Calu3 (cell line): Measurements from ENCODE around the gene LYPD5. TPM values are rescaled to one million over a fixed set of nuclear protein-coding genes. Genes with fewer than 3 reads are reported as not detected.

Source experiments
- BruUV-seq: library from RNA; stranded (reverse); fragments of 400-500 nt; replicated peaks from 2 replicates; lab custom pipeline; 2021; lab: Mats Ljungman, UMichigan
- CTCF ChIA-PET: fragments of 300-600 bp; sonication (Branson Sonifier 250); formaldehyde crosslinking; loops from one replicate; lab custom pipeline; 2022; ENCODE audit warnings: antibody characterized with exemption; lab: Charles Lee
- DNase-seq: peaks from one replicate; pipeline ENCODE4 v3.0.0; 2022
- H3K27ac Mint-ChIP-seq: one replicate; pipeline ENCODE4 v1.8.0; 2022; ENCODE audit warnings: mixed read lengths; ENCODE audit not compliant: unreplicated experiment
- H3K27me3 Mint-ChIP-seq: one replicate; pipeline ENCODE4 v1.8.0; 2022; ENCODE audit warnings: mixed read lengths; ENCODE audit not compliant: unreplicated experiment
- H3K36me3 Mint-ChIP-seq: one replicate; pipeline ENCODE4 v1.8.0; 2022; ENCODE audit warnings: mild to moderate bottlenecking, moderate library complexity, mixed read lengths; ENCODE audit not compliant: insufficient read depth, unreplicated experiment
- H3K4me1 Mint-ChIP-seq: one replicate; pipeline ENCODE4 v1.8.0; 2022; ENCODE audit warnings: mild to moderate bottlenecking, low read depth, mixed read lengths; ENCODE audit not compliant: unreplicated experiment
- H3K4me3 Mint-ChIP-seq: one replicate; pipeline ENCODE4 v1.8.0; 2022; ENCODE audit warnings: mild to moderate bottlenecking, low read depth, moderate library complexity, mixed read lengths; ENCODE audit not compliant: unreplicated experiment
- H3K9me3 Mint-ChIP-seq: one replicate; pipeline ENCODE4 v1.8.0; 2022; ENCODE audit warnings: low read depth, mixed read lengths; ENCODE audit not compliant: unreplicated experiment
- CTCF ChIP-seq: fragments of 200-600 bp; IDR thresholded peaks from one replicate; pipeline ENCODE4 v1.8.0; 2022; ENCODE audit warnings: antibody characterized with exemption; ENCODE audit not compliant: unreplicated experiment
- intact Hi-C: fragments of 100-400 bp; cut with micrococcal nuclease; formaldehyde crosslinking; loops from one replicate; pipeline ENCODE4 v1.10.0; 2022; ENCODE audit not compliant: unreplicated experiment
- total RNA-seq: library from RNA; stranded (reverse); gene quantifications from 2 replicates; pipeline ENCODE4 v1.2.3, GENCODE V29; 2022

The LYPD5 gene
- total RNA-seq, 1 experiment from 2014 or later, result 5.0 TPM

- no peak for TF ChIP-seq CTCF
- intact Hi-C loops, result no loop called here
- no peaks in the 10 kb centered on the region for H3K27me3 Mint-ChIP-seq
- CTCF ChIA-PET, result interaction anchor here (2.1 kb wide), 1 partner anchor 16 kb away, joined by 5 read pairs; no protein-coding TSS in a partner anchor
- peaks cover 2% of the 10 kb centered on the region for H3K9me3 Mint-ChIP-seq
- H3K36me3 Mint-ChIP-seq, result peaks cover 56% of the 10 kb centered on the region
- H3K4me3 Mint-ChIP-seq, result peak overlapping the region; percentile 10
- no TSS peak for BruUV-seq
- H3K4me1 Mint-ChIP-seq, result peaks cover 77% of the 10 kb centered on the region
- peak; percentile 49 for DNase-seq
- peak overlapping the region; percentile 61 for H3K27ac Mint-ChIP-seq
Measured at GRCh38 chr19:43782689-43783231, 19.5 kb downstream of the LYPD5 start.

- peaks cover 2% of the 10 kb centered on the region for H3K9me3 Mint-ChIP-seq
- TF ChIP-seq CTCF, result no peak
- intact Hi-C loops, result no loop called here
- peaks cover 82% of the 10 kb centered on the region for H3K4me1 Mint-ChIP-seq
- H3K27ac Mint-ChIP-seq, result peak overlapping the region; percentile 61
- BruUV-seq, result no TSS peak
- peak overlapping the region; percentile 10 for H3K4me3 Mint-ChIP-seq
- CTCF ChIA-PET, result interaction anchor here (2.1 kb wide), 1 partner anchor 16 kb away, joined by 5 read pairs; no protein-coding TSS in a partner anchor
- H3K36me3 Mint-ChIP-seq, result peaks cover 60% of the 10 kb centered on the region
- H3K27me3 Mint-ChIP-seq, result no peaks in the 10 kb centered on the region
- DNase-seq, result no peak
Measured at GRCh38 chr19:43782311-43782660, 20.0 kb downstream of the LYPD5 start.

- Mint-ChIP-seq H3K4me1 (peaks cover 87% of the 10 kb centered on the region), H3K9me3 (peaks cover 2% of the 10 kb centered on the region), H3K36me3 (peaks cover 66% of the 10 kb centered on the region), H3K27me3 (no peaks in the 10 kb centered on the region), H3K27ac (peak overlapping the region; percentile 76), H3K4me3 (peak overlapping the region; percentile 77)
- intact Hi-C loops, result no loop called here
- TF ChIP-seq CTCF, result no peak
- no peak for DNase-seq
- BruUV-seq, result no TSS peak
- CTCF ChIA-PET, result interaction anchor here (1.2 to 2.1 kb wide), 2 partner anchors 15 to 17 kb away, joined by 3 to 5 read pairs; no protein-coding TSS in a partner anchor
Measured at GRCh38 chr19:43781630-43782310, 20.5 kb downstream of the LYPD5 start.

GRCh38 chr19:43780706-43781525 lies 21.3 kb downstream of the LYPD5 start, which contains the start of gene KCNN4:
Gene KCNN4, minus strand, starts transcription at chr19:43780973. Its CDS starts 112 bp downstream, at chr19:43780861.
- Mint-ChIP-seq H3K27ac (peak within 1 kb of the TSS; percentile 98), H3K9me3 (peaks cover 2% of the 10 kb centered on the region), H3K27me3 (no peaks in the 10 kb centered on the region), H3K4me3 (peak within 1 kb of the TSS; percentile 77), H3K4me1 (peaks cover 93% of the 10 kb centered on the region), H3K36me3 (peaks cover 73% of the 10 kb centered on the region)
- TF ChIP-seq CTCF, result no peak
- CTCF ChIA-PET, result interaction anchor here (0.5 to 2.1 kb wide), 8 partner anchors 14 to 225 kb away, joined by 3 to 5 read pairs (median 3); partner anchors contain the start of gene ZNF45
- intact Hi-C loops, result no loop called here
- DNase-seq, result peak; percentile 79
- BruUV-seq, result no TSS peak
